ENCODE data around the gene TCP11L2. TPM values are rescaled to one million over a fixed set of nuclear protein-coding genes. Genes with fewer than 3 reads are reported as not detected.

TCP11L2 gene
- total RNA-seq (2022; extraction: Qiagen RNA extraction; ENCODE audit: low read depth): 1.9 to 2.4 TPM (median 2.1 TPM) in 5 replicates

GRCh38 chr12:106302401-106303201, at the start of gene TCP11L2:
TCP11L2 (plus strand) TSS chr12:106302733; CDS start chr12:106311076, 8,343 bp downstream.

DNA sequence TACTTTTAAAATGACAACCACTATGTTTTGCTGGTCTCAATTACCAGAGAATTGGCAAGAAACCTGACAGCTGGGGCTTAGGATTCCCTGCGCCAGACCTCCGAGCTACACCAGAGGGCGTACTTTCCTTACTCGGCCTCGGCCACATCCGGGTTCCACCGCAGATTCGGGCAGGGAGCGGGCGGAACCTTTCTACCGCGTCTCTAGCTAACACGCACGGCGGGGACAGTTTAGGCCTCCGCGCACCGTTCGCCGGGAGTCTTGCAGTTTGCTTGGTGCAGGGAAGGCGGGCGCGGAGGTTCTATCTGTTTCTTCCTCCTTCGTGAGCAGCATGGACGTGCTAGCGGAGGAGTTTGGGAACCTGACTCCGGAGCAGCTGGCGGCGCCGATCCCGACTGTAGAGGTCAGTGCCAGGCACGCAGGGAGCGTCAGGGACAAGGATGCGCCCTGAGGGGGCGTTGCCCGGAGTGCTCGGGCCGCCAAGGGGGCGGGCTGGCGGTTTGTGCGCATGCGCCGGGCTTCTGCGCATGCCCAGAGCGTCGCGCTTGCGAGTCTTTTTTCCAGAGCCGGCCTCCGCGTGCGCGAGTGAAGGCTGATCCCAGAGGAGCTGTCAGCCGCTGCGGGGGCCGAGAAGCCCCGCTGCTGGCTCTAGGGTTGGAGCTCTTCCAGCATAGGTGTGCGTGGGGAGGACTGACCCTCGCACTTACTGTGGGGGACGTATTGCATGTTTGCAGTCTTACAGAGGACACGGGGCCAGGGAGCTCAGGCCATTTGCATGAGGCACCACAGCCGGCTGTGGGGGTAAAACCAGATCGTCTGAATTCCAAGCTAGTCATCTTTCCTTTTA, 55.2 kb downstream of the TCP11L2 start, which contains the start of gene POLR3B:
Gene POLR3B, plus strand, starts transcription at position 200 of the 847 bp plus-strand sequence. Its CDS starts 132 bp downstream, at position 332.

Other genes with a start within 250 kb of the TCP11L2 start
- gene NUAK1, start 163.8 kb upstream of the TCP11L2 start, total RNA-seq (2022; extraction: Qiagen RNA extraction; ENCODE audit: low read depth): 6.5 to 8.1 TPM (median 7.2 TPM) in 5 replicates
- 74.1 to 89.4 TPM (median 84.3 TPM) in 5 replicates for gene CKAP4, start 54.7 kb upstream of the TCP11L2 start, total RNA-seq (2022; extraction: Qiagen RNA extraction; ENCODE audit: low read depth)
- gene POLR3B, start 55.0 kb downstream of the TCP11L2 start, total RNA-seq (2022; extraction: Qiagen RNA extraction; ENCODE audit: low read depth): 4.5 to 5.5 TPM (median 5.1 TPM) in 5 replicates

Data from A549 treated with GW870086 at 1 μM for 4 hours (cell line).